HepG2 (cell line): Measurements from ENCODE around the gene FKBP1B. TPM values are rescaled to one million over a fixed set of nuclear protein-coding genes. Genes with fewer than 3 reads are reported as not detected.

Experiments used
- ARNT2 ChIP-seq: sonication (generic); formaldehyde crosslinking; IDR thresholded peaks from 2 replicates; pipeline ENCODE4 v1.8.0; 2022; ENCODE audit warnings: mild to moderate bottlenecking, low read depth, missing genetic modification reagents, moderate library complexity
- E2F1 ChIP-seq: sonication (generic); formaldehyde crosslinking; IDR thresholded peaks from 2 replicates; pipeline ENCODE4 v1.5.0; 2020; ENCODE audit warnings: missing genetic modification reagents
- EEA1 ChIP-seq: sonication (generic); formaldehyde crosslinking; IDR thresholded peaks from 2 replicates; pipeline ENCODE4 v1.5.1; 2020; ENCODE audit warnings: mild to moderate bottlenecking, missing genetic modification reagents, borderline replicate concordance
- PCBP1 ChIP-seq: fragments of 200-400 bp; formaldehyde crosslinking; IDR thresholded peaks from 2 replicates; pipeline ENCODE4 v1.6.1; 2017; ENCODE audit warnings: mild to moderate bottlenecking, low read depth, low read length, borderline replicate concordance
- REL ChIP-seq: sonication (generic); formaldehyde crosslinking; conservative IDR thresholded peaks from 2 replicates; pipeline ENCODE4 v1.8.0; 2022; ENCODE audit warnings: mild to moderate bottlenecking, missing genetic modification reagents, moderate library complexity
- SMAD9 ChIP-seq: sonication (generic); formaldehyde crosslinking; IDR thresholded peaks from 2 replicates; pipeline ENCODE4 v1.5.1; 2020; ENCODE audit warnings: mild to moderate bottlenecking, missing genetic modification reagents
- YEATS4 ChIP-seq: sonication (generic); formaldehyde crosslinking; IDR thresholded peaks from 2 replicates; pipeline ENCODE4 v1.4.0; 2020; ENCODE audit warnings: missing genetic modification reagents, borderline replicate concordance
- YY1 ChIP-seq: IDR thresholded peaks from 2 replicates; pipeline ENCODE4 v1.6.1; 2011; ENCODE audit warnings: low read length, low read depth, moderate library complexity, mild to moderate bottlenecking; ENCODE audit not compliant: insufficient read depth, insufficient replicate concordance
- ZMYM4 ChIP-seq: sonication (generic); formaldehyde crosslinking; IDR thresholded peaks from 2 replicates; pipeline ENCODE4 v1.8.1; 2023; ENCODE audit warnings: mild to moderate bottlenecking, missing genetic modification reagents
- ZNF180 ChIP-seq: sonication (generic); formaldehyde crosslinking; IDR thresholded peaks from 2 replicates; pipeline ENCODE4 v1.4.0; 2020; ENCODE audit warnings: low read depth, missing genetic modification reagents, borderline replicate concordance
- ZNF383 ChIP-seq: sonication (generic); formaldehyde crosslinking; IDR thresholded peaks from 2 replicates; pipeline ENCODE4 v1.4.0; 2020; ENCODE audit warnings: missing genetic modification reagents, mild to moderate bottlenecking, borderline replicate concordance
- ZNF552 ChIP-seq: sonication (generic); formaldehyde crosslinking; IDR thresholded peaks from 2 replicates; pipeline ENCODE4 v1.9.0; 2022; ENCODE audit warnings: missing genetic modification reagents, mild to moderate bottlenecking, borderline replicate concordance
- ZNF670 ChIP-seq: sonication (generic); formaldehyde crosslinking; IDR thresholded peaks from 2 replicates; pipeline ENCODE4 v1.8.0; 2022; ENCODE audit warnings: mild to moderate bottlenecking, missing genetic modification reagents, borderline replicate concordance
- ZNF788 ChIP-seq: sonication (generic); formaldehyde crosslinking; IDR thresholded peaks from 2 replicates; pipeline ENCODE4 v1.5.0; 2020; ENCODE audit warnings: mild to moderate bottlenecking, missing genetic modification reagents, borderline replicate concordance
- ZNF792 ChIP-seq: IDR thresholded peaks from 2 replicates; pipeline ENCODE4 v1.6.1; 2016
- ZNF816 ChIP-seq: sonication (generic); formaldehyde crosslinking; IDR thresholded peaks from 2 replicates; pipeline ENCODE4 v1.8.0; 2022; ENCODE audit warnings: missing genetic modification reagents, mild to moderate bottlenecking, borderline replicate concordance
- ZSCAN21 ChIP-seq: sonication (generic); formaldehyde crosslinking; IDR thresholded peaks from 2 replicates; pipeline ENCODE4 v1.8.0; 2022; ENCODE audit warnings: mild to moderate bottlenecking, missing genetic modification reagents, moderate library complexity, borderline replicate concordance
- polyA plus RNA-seq, 8 experiments: library from polyadenylated mRNA; depleted of rRNA in 3 of 8; stranded (reverse) in 7 of 8; unstranded in 1 of 8; fragments of >200 nt; fragmentation: Illumina TruSeq in 4 of 8; extraction: Trizol in 4 of 8; gene quantifications; 2 replicates each; pipeline versions ENCODE4 v1.2.1 to v1.2.3, GENCODE V29; 2011 to 2016; ENCODE audit warnings: low read depth in 4 of 8, missing spikeins in 1 of 8, mixed read lengths in 1 of 8; ENCODE audit not compliant: insufficient read depth in 1 of 8
- total RNA-seq, 5 experiments: library from RNA; depleted of rRNA; stranded (reverse); fragments of >200 nt; fragmentation: Illumina TruSeq; extraction: Trizol; gene quantifications; 2 replicates each; pipeline ENCODE4 v1.2.3, GENCODE V29; 2016; ENCODE audit warnings: low read depth in 1 of 5
- TF ChIP-seq, protein P1 (sequence below): sonication (generic); formaldehyde crosslinking; IDR thresholded peaks from 2 replicates; pipeline ENCODE4 v1.9.0; 2021; ENCODE audit warnings: missing genetic modification reagents, borderline replicate concordance
- TF ChIP-seq, protein P2 (sequence below): sonication (generic); formaldehyde crosslinking; IDR thresholded peaks from 2 replicates; pipeline ENCODE4 v1.5.1; 2020; ENCODE audit warnings: mild to moderate bottlenecking, missing genetic modification reagents
- TF ChIP-seq, protein P3 (sequence below): sonication (generic); formaldehyde crosslinking; conservative IDR thresholded peaks from 2 replicates; pipeline ENCODE4 v1.5.0; 2020; ENCODE audit warnings: missing genetic modification reagents

FKBP1B gene
- total and polyA plus RNA-seq, 2 of the 13 experiments (the other 11 are each of a cell fraction or from before 2014, with no cell fraction given) = 35.2 to 96.3 TPM

GRCh38 chr2:24015562-24016375 lies 33.8 kb upstream of the FKBP1B start (continued):
- TF ChIP-seq, protein P1, sequence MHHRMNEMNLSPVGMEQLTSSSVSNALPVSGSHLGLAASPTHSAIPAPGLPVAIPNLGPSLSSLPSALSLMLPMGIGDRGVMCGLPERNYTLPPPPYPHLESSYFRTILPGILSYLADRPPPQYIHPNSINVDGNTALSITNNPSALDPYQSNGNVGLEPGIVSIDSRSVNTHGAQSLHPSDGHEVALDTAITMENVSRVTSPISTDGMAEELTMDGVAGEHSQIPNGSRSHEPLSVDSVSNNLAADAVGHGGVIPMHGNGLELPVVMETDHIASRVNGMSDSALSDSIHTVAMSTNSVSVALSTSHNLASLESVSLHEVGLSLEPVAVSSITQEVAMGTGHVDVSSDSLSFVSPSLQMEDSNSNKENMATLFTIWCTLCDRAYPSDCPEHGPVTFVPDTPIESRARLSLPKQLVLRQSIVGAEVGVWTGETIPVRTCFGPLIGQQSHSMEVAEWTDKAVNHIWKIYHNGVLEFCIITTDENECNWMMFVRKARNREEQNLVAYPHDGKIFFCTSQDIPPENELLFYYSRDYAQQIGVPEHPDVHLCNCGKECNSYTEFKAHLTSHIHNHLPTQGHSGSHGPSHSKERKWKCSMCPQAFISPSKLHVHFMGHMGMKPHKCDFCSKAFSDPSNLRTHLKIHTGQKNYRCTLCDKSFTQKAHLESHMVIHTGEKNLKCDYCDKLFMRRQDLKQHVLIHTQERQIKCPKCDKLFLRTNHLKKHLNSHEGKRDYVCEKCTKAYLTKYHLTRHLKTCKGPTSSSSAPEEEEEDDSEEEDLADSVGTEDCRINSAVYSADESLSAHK (CRISPR knock-in tag) = no peak
- TF ChIP-seq YY1 = peak; percentile 51
- TF ChIP-seq ARNT2 (CRISPR knock-in tag) = peak; percentile 82; the same call in 1 of the 2 replicates
- no peak for TF ChIP-seq REL (CRISPR knock-in tag)
- peak; percentile 93 for TF ChIP-seq ZNF670 (CRISPR knock-in tag)
- no peak; the same call in 1 of the 2 replicates for TF ChIP-seq EEA1 (CRISPR knock-in tag)
- TF ChIP-seq, protein P2, sequence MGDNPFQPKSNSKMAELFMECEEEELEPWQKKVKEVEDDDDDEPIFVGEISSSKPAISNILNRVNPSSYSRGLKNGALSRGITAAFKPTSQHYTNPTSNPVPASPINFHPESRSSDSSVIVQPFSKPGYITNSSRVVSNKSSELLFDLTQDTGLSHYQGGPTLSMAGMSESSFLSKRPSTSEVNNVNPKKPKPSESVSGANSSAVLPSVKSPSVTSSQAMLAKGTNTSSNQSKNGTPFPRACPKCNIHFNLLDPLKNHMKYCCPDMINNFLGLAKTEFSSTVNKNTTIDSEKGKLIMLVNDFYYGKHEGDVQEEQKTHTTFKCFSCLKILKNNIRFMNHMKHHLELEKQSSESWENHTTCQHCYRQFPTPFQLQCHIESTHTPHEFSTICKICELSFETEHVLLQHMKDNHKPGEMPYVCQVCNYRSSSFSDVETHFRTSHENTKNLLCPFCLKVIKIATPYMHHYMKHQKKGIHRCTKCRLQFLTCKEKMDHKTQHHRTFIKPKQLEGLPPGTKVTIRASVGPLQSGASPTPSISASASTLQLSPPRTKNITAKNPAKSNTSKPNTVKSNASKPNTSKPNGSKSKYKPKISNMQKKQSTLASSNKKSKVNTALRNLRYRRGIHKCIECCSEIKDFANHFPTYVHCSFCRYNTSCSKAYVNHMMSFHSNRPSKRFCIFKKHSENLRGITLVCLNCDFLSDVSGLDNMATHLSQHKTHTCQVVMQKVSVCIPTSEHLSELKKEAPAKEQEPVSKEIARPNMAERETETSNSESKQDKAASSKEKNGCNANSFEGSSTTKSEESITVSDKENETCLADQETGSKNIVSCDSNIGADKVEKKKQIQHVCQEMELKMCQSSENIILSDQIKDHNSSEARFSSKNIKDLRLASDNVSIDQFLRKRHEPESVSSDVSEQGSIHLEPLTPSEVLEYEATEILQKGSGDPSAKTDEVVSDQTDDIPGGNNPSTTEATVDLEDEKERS = no peak
- no peak for TF ChIP-seq E2F1
- TF ChIP-seq PCBP1 = no peak
- TF ChIP-seq ZNF792 (CRISPR knock-in tag) = 0 out of 2 replicates have a peak, but pooled peaks have one; percentile 58
- peak; percentile 20; the same call in 1 of the 2 replicates for TF ChIP-seq YEATS4 (CRISPR knock-in tag)
- TF ChIP-seq SMAD9 (CRISPR knock-in tag) = no peak
- peak; percentile 94; the same call in 1 of the 2 replicates for TF ChIP-seq ZNF816 (CRISPR knock-in tag)
- peak; percentile 89; the same call in 1 of the 2 replicates for TF ChIP-seq ZNF788 (CRISPR knock-in tag)
- no peak for TF ChIP-seq ZNF552 (CRISPR knock-in tag)
- peak; percentile 80; the same call in 1 of the 2 replicates for TF ChIP-seq ZSCAN21 (CRISPR knock-in tag)
- TF ChIP-seq ZMYM4 (CRISPR knock-in tag) = 0 out of 2 replicates have a peak, but pooled peaks have one; percentile 42
- peak; percentile 68; the same call in 1 of the 2 replicates for TF ChIP-seq ZNF180 (CRISPR knock-in tag)
- no peak; the same call in 1 of the 2 replicates for TF ChIP-seq ZNF383 (CRISPR knock-in tag)
- TF ChIP-seq, protein P3, sequence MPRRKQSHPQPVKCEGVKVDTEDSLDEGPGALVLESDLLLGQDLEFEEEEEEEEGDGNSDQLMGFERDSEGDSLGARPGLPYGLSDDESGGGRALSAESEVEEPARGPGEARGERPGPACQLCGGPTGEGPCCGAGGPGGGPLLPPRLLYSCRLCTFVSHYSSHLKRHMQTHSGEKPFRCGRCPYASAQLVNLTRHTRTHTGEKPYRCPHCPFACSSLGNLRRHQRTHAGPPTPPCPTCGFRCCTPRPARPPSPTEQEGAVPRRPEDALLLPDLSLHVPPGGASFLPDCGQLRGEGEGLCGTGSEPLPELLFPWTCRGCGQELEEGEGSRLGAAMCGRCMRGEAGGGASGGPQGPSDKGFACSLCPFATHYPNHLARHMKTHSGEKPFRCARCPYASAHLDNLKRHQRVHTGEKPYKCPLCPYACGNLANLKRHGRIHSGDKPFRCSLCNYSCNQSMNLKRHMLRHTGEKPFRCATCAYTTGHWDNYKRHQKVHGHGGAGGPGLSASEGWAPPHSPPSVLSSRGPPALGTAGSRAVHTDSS (CRISPR knock-in tag) = no peak
